Astrocyte (in vitro differentiated cells and primary cell): ENCODE data around the gene CCDC187.

Source experiments
- CTCF ChIP-seq: IDR thresholded peaks from 2 replicates; pipeline ENCODE4 v1.5.1; 2011; ENCODE audit warnings: low read depth, mild to moderate bottlenecking, inconsistent platforms, low read length, moderate library complexity; ENCODE audit not compliant: insufficient read depth
- EZH2 ChIP-seq: IDR thresholded peaks from 2 replicates; pipeline ENCODE4 v1.6.1; 2012; ENCODE audit warnings: mild to moderate bottlenecking, low read length, inconsistent platforms; ENCODE audit not compliant: insufficient read depth

GRCh38 chr9:136340356-136341041 lies 36.6 kb upstream of the CCDC187 start:
- TF ChIP-seq CTCF (no peak), EZH2 (no peak)
